Measurements from ENCODE around the gene TIGD3.
"Not testable (repeated sequence)": the region's sequence is repeated elsewhere in the genome, so short reads cannot be mapped to it uniquely, and the experiment has no call there.

The TIGD3 gene

GRCh38 chr11:65330544-65330943, 24.0 kb upstream of the TIGD3 start:
- Histone ChIP-seq H3K4me3 (replicated peaks; ENCODE audit: low read depth, low read length) (no peak overlapping the region), H3K27me3 (replicated peaks; ENCODE audit: control insufficient read depth, insufficient read depth, low read length) (no peaks in the 10 kb centered on the region), H3K36me3 (ENCODE audit: control insufficient read depth, insufficient read depth, low read length) (no peaks in the 10 kb centered on the region)
- DNase-seq (ENCODE audit: extremely low read depth, insufficient read length): no peak
- no peak for TF ChIP-seq CTCF (IDR thresholded peaks at IDR 0.05; ENCODE audit: insufficient read depth, low read length, poor library complexity, severe bottlenecking)

GRCh38 chr11:65332591-65332990, 22.0 kb upstream of the TIGD3 start:
- DNase-seq (ENCODE audit: extremely low read depth, insufficient read length); H3K27me3 ChIP-seq (replicated peaks; ENCODE audit: control insufficient read depth, insufficient read depth, low read length); H3K36me3 ChIP-seq (ENCODE audit: control insufficient read depth, insufficient read depth, low read length); H3K4me3 ChIP-seq (replicated peaks; ENCODE audit: low read depth, low read length): not testable (repeated sequence)

- no peak for TF ChIP-seq CTCF (IDR thresholded peaks at IDR 0.05; ENCODE audit: insufficient read depth, low read length, poor library complexity, severe bottlenecking)
- DNase-seq (ENCODE audit: extremely low read depth, insufficient read length): no peak
Observed at GRCh38 chr11:65334696-65335295, 19.8 kb upstream of the TIGD3 start.

GRCh38 chr11:65338676-65339075, 15.9 kb upstream of the TIGD3 start:
- H3K4me3 ChIP-seq (replicated peaks; ENCODE audit: low read depth, low read length): no peak overlapping the region
- H3K27me3 ChIP-seq (replicated peaks; ENCODE audit: control insufficient read depth, insufficient read depth, low read length): no peaks in the 10 kb centered on the region
- TF ChIP-seq CTCF (IDR thresholded peaks at IDR 0.05; ENCODE audit: insufficient read depth, low read length, poor library complexity, severe bottlenecking): no peak
- peaks cover 26% of the 10 kb centered on the region for H3K36me3 ChIP-seq (ENCODE audit: control insufficient read depth, insufficient read depth, low read length)
- DNase-seq (ENCODE audit: extremely low read depth, insufficient read length): no peak

More at GRCh38 chr11:65334696-65335295, 19.8 kb upstream of the TIGD3 start:
- Histone ChIP-seq H3K27me3 (replicated peaks; ENCODE audit: control insufficient read depth, insufficient read depth, low read length) (no peaks in the 10 kb centered on the region), H3K4me3 (replicated peaks; ENCODE audit: low read depth, low read length) (peak overlapping the region; percentile 99), H3K36me3 (ENCODE audit: control insufficient read depth, insufficient read depth, low read length) (peaks cover 4% of the 10 kb centered on the region)

GRCh38 chr11:65340226-65340625, 14.3 kb upstream of the TIGD3 start:
- Histone ChIP-seq H3K36me3 (ENCODE audit: control insufficient read depth, insufficient read depth, low read length) (peaks cover 40% of the 10 kb centered on the region), H3K27me3 (replicated peaks; ENCODE audit: control insufficient read depth, insufficient read depth, low read length) (no peaks in the 10 kb centered on the region), H3K4me3 (replicated peaks; ENCODE audit: low read depth, low read length) (no peak overlapping the region)
- DNase-seq (ENCODE audit: extremely low read depth, insufficient read length): no peak
- TF ChIP-seq CTCF (IDR thresholded peaks at IDR 0.05; ENCODE audit: insufficient read depth, low read length, poor library complexity, severe bottlenecking): no peak

- Histone ChIP-seq H3K36me3 (ENCODE audit: control insufficient read depth, insufficient read depth, low read length) (peaks cover 50% of the 10 kb centered on the region), H3K4me3 (replicated peaks; ENCODE audit: low read depth, low read length) (no peak overlapping the region), H3K27me3 (replicated peaks; ENCODE audit: control insufficient read depth, insufficient read depth, low read length) (no peaks in the 10 kb centered on the region)
- no peak for TF ChIP-seq CTCF (IDR thresholded peaks at IDR 0.05; ENCODE audit: insufficient read depth, low read length, poor library complexity, severe bottlenecking)
- DNase-seq (ENCODE audit: extremely low read depth, insufficient read length): no peak
Observed at GRCh38 chr11:65341856-65342255, 12.7 kb upstream of the TIGD3 start.

All from GM06990 (cell line).